ENCODE data around the gene HMX1.

GRCh38 chr4:8853249-8853648, 18.4 kb downstream of the HMX1 start:
- TF ChIP-seq CTCF (IDR thresholded peaks at IDR 0.05) (no peak), POLR2A (IDR thresholded peaks at IDR 0.05) (no peak)
